Measurements from ENCODE around the gene VWA5B1. TPM values are rescaled to one million over a fixed set of nuclear protein-coding genes. Genes with fewer than 3 reads are reported as not detected.
A peak's percentile ranks its signal among the peaks of the same experiment; 100 is the strongest.

The VWA5B1 gene
- total RNA-seq, 1 experiment from 2014 or later, result not detected

- no peak for ATAC-seq
- CTCF ChIA-PET, result no interaction called here
Measured at GRCh38 chr1:20357796-20358195, 67.1 kb downstream of the VWA5B1 start.

GRCh38 chr1:20358761-20359263 is 68.1 kb downstream of the VWA5B1 start:
- Histone ChIP-seq H3K4me1 (ENCODE audit: insufficient read depth, low read length) (peaks cover 38% of the 10 kb centered on the region), H3K4me2 (ENCODE audit: low read length) (peak overlapping the region; percentile 32), H3K9me3 (ENCODE audit: low read length) (no peaks in the 10 kb centered on the region), H3F3A (ENCODE audit: low read length, unreplicated experiment) (no peaks in the 10 kb centered on the region), H3K36me3 (ENCODE audit: low read depth, low read length) (no peaks in the 10 kb centered on the region), H3K9ac (ENCODE audit: low read length) (no peak overlapping the region), H3K9me2 (replicated peaks; ENCODE audit: low read length) (no peaks in the 10 kb centered on the region), H4K20me1 (ENCODE audit: low read length) (no peaks in the 10 kb centered on the region), H3K79me2 (ENCODE audit: low read length) (no peaks in the 10 kb centered on the region), H3K4me3 (ENCODE audit: low read length) (no peak overlapping the region), H2AFZ (ENCODE audit: low read length) (no peak overlapping the region), H3K27ac (ENCODE audit: low read length) (no peak overlapping the region), H3K27me3 (ENCODE audit: low read length) (no peaks in the 10 kb centered on the region)
- CTCF ChIA-PET, result interaction anchor here (0.6 kb wide), 1 partner anchor 21 kb away, joined by 3 read pairs; no protein-coding TSS in a partner anchor
- TF ChIP-seq, protein P1, sequence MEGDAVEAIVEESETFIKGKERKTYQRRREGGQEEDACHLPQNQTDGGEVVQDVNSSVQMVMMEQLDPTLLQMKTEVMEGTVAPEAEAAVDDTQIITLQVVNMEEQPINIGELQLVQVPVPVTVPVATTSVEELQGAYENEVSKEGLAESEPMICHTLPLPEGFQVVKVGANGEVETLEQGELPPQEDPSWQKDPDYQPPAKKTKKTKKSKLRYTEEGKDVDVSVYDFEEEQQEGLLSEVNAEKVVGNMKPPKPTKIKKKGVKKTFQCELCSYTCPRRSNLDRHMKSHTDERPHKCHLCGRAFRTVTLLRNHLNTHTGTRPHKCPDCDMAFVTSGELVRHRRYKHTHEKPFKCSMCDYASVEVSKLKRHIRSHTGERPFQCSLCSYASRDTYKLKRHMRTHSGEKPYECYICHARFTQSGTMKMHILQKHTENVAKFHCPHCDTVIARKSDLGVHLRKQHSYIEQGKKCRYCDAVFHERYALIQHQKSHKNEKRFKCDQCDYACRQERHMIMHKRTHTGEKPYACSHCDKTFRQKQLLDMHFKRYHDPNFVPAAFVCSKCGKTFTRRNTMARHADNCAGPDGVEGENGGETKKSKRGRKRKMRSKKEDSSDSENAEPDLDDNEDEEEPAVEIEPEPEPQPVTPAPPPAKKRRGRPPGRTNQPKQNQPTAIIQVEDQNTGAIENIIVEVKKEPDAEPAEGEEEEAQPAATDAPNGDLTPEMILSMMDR (conservative IDR thresholded peaks at IDR 0.05; ENCODE audit: low read depth, low read length), result no peak
- no peak for TF ChIP-seq EZH2phosphoT487 (IDR thresholded peaks at IDR 0.05; ENCODE audit: borderline replicate concordance, low read length)
- TF ChIP-seq EZH2 (IDR thresholded peaks at IDR 0.05; ENCODE audit: low read length, unreplicated experiment), result no peak
- no TSS peak for BruUV-seq (replicated peaks)
- POLR2A ChIA-PET (ENCODE audit: unreplicated experiment), result interaction anchor here (0.7 kb wide), 1 partner anchor 120 kb away, joined by 5 read pairs; no protein-coding TSS in a partner anchor
- ATAC-seq, result peak; percentile 87
- DNase-seq, result peak; percentile 64
- intact Hi-C loops (cut with micrococcal nuclease), result loop anchor here (5.0 kb wide), 1 partner anchor 147 kb away; no protein-coding TSS in a partner anchor

More at GRCh38 chr1:20357796-20358195, 67.1 kb downstream of the VWA5B1 start:
- Histone ChIP-seq H4K20me1 (ENCODE audit: low read length) (no peaks in the 10 kb centered on the region), H3K9ac (ENCODE audit: low read length) (no peak overlapping the region), H3K27me3 (ENCODE audit: low read length) (no peaks in the 10 kb centered on the region), H3K36me3 (ENCODE audit: low read depth, low read length) (no peaks in the 10 kb centered on the region), H3K9me3 (ENCODE audit: low read length) (no peaks in the 10 kb centered on the region), H3F3A (ENCODE audit: low read length, unreplicated experiment) (no peaks in the 10 kb centered on the region), H3K27ac (ENCODE audit: low read length) (no peak overlapping the region), H3K79me2 (ENCODE audit: low read length) (no peaks in the 10 kb centered on the region), H3K4me3 (ENCODE audit: low read length) (no peak overlapping the region), H3K4me2 (ENCODE audit: low read length) (no peak overlapping the region), H2AFZ (ENCODE audit: low read length) (no peak overlapping the region), H3K4me1 (ENCODE audit: insufficient read depth, low read length) (peaks cover 38% of the 10 kb centered on the region), H3K9me2 (replicated peaks; ENCODE audit: low read length) (no peaks in the 10 kb centered on the region)
- POLR2A ChIA-PET (ENCODE audit: unreplicated experiment), result no interaction called here
- TF ChIP-seq EZH2phosphoT487 (IDR thresholded peaks at IDR 0.05; ENCODE audit: borderline replicate concordance, low read length) (no peak), EZH2 (IDR thresholded peaks at IDR 0.05; ENCODE audit: low read length, unreplicated experiment) (no peak)
- TF ChIP-seq, protein P1 (conservative IDR thresholded peaks at IDR 0.05; ENCODE audit: low read depth, low read length), result no peak
- intact Hi-C loops (cut with micrococcal nuclease), result loop anchor here (5.0 kb wide), 1 partner anchor 145 kb away; no protein-coding TSS in a partner anchor
- DNase-seq, result no peak
- BruUV-seq (replicated peaks), result no TSS peak

Data from PC-3 (cell line).